Measurements from ENCODE around the gene SMARCAL1.

SMARCAL1 gene

DNA sequence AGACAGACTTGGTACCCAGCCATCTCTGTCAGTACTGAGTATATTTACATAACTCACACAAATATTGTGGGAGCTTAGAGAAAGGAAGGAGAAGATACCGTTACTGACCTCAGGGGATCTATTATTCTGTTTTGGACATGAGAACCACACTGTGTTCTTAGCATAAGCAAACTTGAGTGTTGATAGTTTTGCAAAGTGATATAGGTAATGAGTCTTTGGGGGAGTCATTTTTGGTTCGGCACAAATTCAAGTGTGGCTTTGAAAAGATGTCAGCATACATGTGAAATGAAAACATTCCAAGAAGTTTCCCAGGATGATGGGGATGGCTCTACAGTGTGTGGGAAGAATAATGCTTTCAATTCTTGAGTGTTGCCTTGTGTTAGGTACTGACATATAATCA is 24.1 kb downstream of the SMARCAL1 start:
- H2AFZ ChIP-seq, result no peak overlapping the region
- no peak overlapping the region for H3K4me3 ChIP-seq (ENCODE audit: low read depth, low read length)
- H3K79me2 ChIP-seq, result no peaks in the 10 kb centered on the region
- TF ChIP-seq CTCF (IDR thresholded peaks at IDR 0.05), result no peak
- H3K27ac ChIP-seq, result no peak overlapping the region
- H3K9me3 ChIP-seq (ENCODE audit: control insufficient read depth, low read length), result no peaks in the 10 kb centered on the region
- no peaks in the 10 kb centered on the region for H3K27me3 ChIP-seq (ENCODE audit: control insufficient read depth, insufficient read depth, low read length)
- no peak overlapping the region for H3K4me2 ChIP-seq (ENCODE audit: low read length)
- no peaks in the 10 kb centered on the region for H3K4me1 ChIP-seq
- no peak overlapping the region for H3K9ac ChIP-seq
- H3K36me3 ChIP-seq (ENCODE audit: control insufficient read depth, insufficient read depth, low read length), result no peaks in the 10 kb centered on the region

- no peak overlapping the region for H3K4me3 ChIP-seq (ENCODE audit: low read depth, low read length)
- no peaks in the 10 kb centered on the region for H3K9me3 ChIP-seq (ENCODE audit: control insufficient read depth, low read length)
- H3K4me1 ChIP-seq, result no peaks in the 10 kb centered on the region
- no peak for TF ChIP-seq CTCF (IDR thresholded peaks at IDR 0.05)
- no peak overlapping the region for H3K4me2 ChIP-seq (ENCODE audit: low read length)
- no peak overlapping the region for H2AFZ ChIP-seq
- no peaks in the 10 kb centered on the region for H3K27me3 ChIP-seq (ENCODE audit: control insufficient read depth, insufficient read depth, low read length)
- H3K36me3 ChIP-seq (ENCODE audit: control insufficient read depth, insufficient read depth, low read length), result no peaks in the 10 kb centered on the region
- H3K79me2 ChIP-seq, result no peaks in the 10 kb centered on the region
- H3K9ac ChIP-seq, result no peak overlapping the region
- no peak overlapping the region for H3K27ac ChIP-seq
Observed at GRCh38 chr2:216441308-216442010, 29.2 kb downstream of the SMARCAL1 start.

GRCh38 chr2:216445501-216445900 is 33.2 kb downstream of the SMARCAL1 start:
- no peak overlapping the region for H3K4me2 ChIP-seq (ENCODE audit: low read length)
- no peak for TF ChIP-seq CTCF (IDR thresholded peaks at IDR 0.05)
- H2AFZ ChIP-seq, result no peak overlapping the region
- H3K4me1 ChIP-seq, result no peaks in the 10 kb centered on the region
- H3K36me3 ChIP-seq (ENCODE audit: control insufficient read depth, insufficient read depth, low read length), result no peaks in the 10 kb centered on the region
- no peak overlapping the region for H3K27ac ChIP-seq
- no peak overlapping the region for H3K4me3 ChIP-seq (ENCODE audit: low read depth, low read length)
- H3K9me3 ChIP-seq (ENCODE audit: control insufficient read depth, low read length), result no peaks in the 10 kb centered on the region
- no peak overlapping the region for H3K9ac ChIP-seq
- no peaks in the 10 kb centered on the region for H3K27me3 ChIP-seq (ENCODE audit: control insufficient read depth, insufficient read depth, low read length)
- H3K79me2 ChIP-seq, result no peaks in the 10 kb centered on the region

DNA sequence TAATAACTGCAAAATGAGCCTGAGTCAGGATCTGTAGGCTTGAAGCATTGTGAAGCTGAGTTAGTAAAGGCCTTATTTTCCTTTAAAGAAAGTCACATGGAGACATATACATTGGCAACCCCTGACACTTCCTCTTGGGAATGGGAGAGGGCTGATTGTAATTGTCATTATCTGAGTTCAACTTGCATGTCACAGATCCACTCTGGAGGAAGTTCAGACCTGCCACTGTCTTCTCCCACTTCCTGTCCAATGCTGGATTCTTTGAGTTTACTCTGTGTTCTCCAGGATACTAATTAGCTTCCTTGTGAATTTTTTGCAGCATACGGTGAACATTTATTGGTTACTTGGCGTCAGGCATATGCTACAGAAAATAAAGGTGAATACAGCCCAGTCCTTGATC is 34.1 kb downstream of the SMARCAL1 start:
- H3K4me1 ChIP-seq, result no peaks in the 10 kb centered on the region
- no peak for TF ChIP-seq CTCF (IDR thresholded peaks at IDR 0.05)
- no peaks in the 10 kb centered on the region for H3K9me3 ChIP-seq (ENCODE audit: control insufficient read depth, low read length)
- no peak overlapping the region for H3K27ac ChIP-seq
- H3K4me3 ChIP-seq (ENCODE audit: low read depth, low read length), result no peak overlapping the region
- H3K79me2 ChIP-seq, result no peaks in the 10 kb centered on the region
- H3K27me3 ChIP-seq (ENCODE audit: control insufficient read depth, insufficient read depth, low read length), result no peaks in the 10 kb centered on the region
- H3K4me2 ChIP-seq (ENCODE audit: low read length), result no peak overlapping the region
- no peak overlapping the region for H2AFZ ChIP-seq
- no peak overlapping the region for H3K9ac ChIP-seq
- H3K36me3 ChIP-seq (ENCODE audit: control insufficient read depth, insufficient read depth, low read length), result no peaks in the 10 kb centered on the region

DNA sequence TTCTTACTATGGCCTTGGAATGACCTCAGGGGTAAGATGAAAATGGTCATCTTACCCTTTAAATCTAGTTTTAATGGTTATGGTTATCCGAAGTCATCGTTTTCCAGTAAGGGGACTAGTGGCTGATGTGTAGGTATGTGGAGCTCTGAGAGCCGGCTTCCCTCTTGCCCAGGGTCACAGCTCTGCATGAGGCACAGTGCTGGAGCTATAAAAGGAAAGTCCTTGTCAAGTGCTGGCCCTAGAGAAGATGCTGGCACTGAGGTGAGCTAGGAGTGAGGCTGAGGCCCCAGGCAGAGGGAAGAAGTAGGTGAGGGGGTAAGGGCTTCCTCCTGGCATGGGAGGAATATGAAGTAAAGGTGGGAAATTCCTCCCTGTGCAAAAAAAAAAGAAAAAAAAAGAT is 35.0 kb downstream of the SMARCAL1 start:
- Histone ChIP-seq H3K4me1 (no peaks in the 10 kb centered on the region), H3K9me3 (ENCODE audit: control insufficient read depth, low read length) (no peaks in the 10 kb centered on the region), H2AFZ (no peak overlapping the region), H3K79me2 (no peaks in the 10 kb centered on the region), H3K36me3 (ENCODE audit: control insufficient read depth, insufficient read depth, low read length) (no peaks in the 10 kb centered on the region), H3K4me3 (ENCODE audit: low read depth, low read length) (no peak overlapping the region), H3K27ac (no peak overlapping the region), H3K4me2 (ENCODE audit: low read length) (no peak overlapping the region), H3K9ac (no peak overlapping the region), H3K27me3 (ENCODE audit: control insufficient read depth, insufficient read depth, low read length) (no peaks in the 10 kb centered on the region)
- no peak for TF ChIP-seq CTCF (IDR thresholded peaks at IDR 0.05)

Measured in parathyroid adenoma (tissue), 2 donors.